Transverse colon (tissue), 4 donors: ENCODE data around the gene SPDYC.

Source experiments
- CTCF ChIP-seq, 5 experiments: fragments of 200-600 bp in 3 of 5; fragments of 450-650 bp in 2 of 5; sonication (generic) in 3 of 5; IDR thresholded peaks; 1 replicate in 2 of 5; 2 replicates in 3 of 5; pipeline ENCODE4 v1.5.1; 2016 to 2017; ENCODE audit warnings: antibody characterized with exemption in 5 of 5, inconsistent platforms in 3 of 5, mild to moderate bottlenecking in 2 of 5, moderate library complexity in 1 of 5
- EP300 ChIP-seq: sonication (generic); formaldehyde crosslinking; IDR thresholded peaks from one replicate; pipeline ENCODE4 v1.6.1; 2017; ENCODE audit warnings: antibody characterized with exemption, low read depth
- POLR2A ChIP-seq: fragments of 450-650 bp; IDR thresholded peaks from one replicate; pipeline ENCODE4 v1.6.1; 2016; ENCODE audit warnings: antibody characterized with exemption, mild to moderate bottlenecking, moderate library complexity
- POLR2AphosphoS5 ChIP-seq, 3 donors: sonication (generic); formaldehyde crosslinking; IDR thresholded peaks; one replicate each; pipeline ENCODE4 v1.6.1; 2016; ENCODE audit warnings: antibody characterized with exemption in 3 of 3

GRCh38 chr11:65152122-65152521, 17.9 kb upstream of the SPDYC start:
- no peak for TF ChIP-seq POLR2A
- no peak for TF ChIP-seq POLR2AphosphoS5 (IDR thresholded peaks at IDR 0.05)
- TF ChIP-seq EP300, result no peak
- TF ChIP-seq CTCF (IDR thresholded peaks at IDR 0.05), result no peak
